ENCODE results near the gene DEFB110.

Gene DEFB110

DNA sequence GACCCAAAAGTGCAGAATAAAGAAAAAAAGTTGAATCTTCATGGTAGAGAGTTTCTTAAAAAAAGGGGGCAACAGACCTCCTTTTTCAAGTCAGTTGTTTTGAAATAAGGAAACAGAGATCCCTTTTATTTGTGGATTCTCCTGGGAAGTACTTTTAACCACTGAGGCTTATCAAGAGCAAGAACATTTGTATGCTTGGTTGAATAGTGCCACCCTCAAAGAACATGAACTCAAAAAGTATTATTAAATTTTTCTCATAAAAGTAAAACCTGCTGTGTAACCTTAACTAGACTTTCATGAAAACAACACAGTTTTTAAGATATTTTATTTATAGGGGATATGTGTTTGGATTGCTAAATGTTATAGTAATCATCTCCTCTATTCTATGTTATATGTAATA is at the start of gene DEFB110:
TSS of gene DEFB110 (minus strand) at position 101 of the 400 bp plus-strand sequence. CDS start at position 42, 59 bp downstream.
- no peak for DNase-seq

DNA sequence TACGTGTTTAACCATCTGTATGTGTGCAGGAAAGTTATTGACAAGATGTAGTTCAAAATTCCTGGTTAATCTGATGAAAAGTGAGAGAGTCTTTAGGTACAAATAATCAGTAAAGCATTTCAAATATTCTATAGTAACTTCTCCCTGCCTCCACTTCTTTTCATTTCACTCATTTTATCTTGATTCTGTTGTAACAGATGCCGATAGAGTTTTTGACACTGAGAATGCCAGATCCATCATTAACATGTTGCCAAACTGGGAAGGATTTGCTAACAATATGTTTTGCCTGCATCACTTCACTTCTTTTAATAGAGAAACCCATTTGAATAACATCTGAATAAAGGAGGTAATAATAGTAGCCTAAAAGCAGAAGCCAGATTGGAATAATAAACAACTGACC is 48.3 kb upstream of the DEFB110 start:
- no peak for DNase-seq

DNA sequence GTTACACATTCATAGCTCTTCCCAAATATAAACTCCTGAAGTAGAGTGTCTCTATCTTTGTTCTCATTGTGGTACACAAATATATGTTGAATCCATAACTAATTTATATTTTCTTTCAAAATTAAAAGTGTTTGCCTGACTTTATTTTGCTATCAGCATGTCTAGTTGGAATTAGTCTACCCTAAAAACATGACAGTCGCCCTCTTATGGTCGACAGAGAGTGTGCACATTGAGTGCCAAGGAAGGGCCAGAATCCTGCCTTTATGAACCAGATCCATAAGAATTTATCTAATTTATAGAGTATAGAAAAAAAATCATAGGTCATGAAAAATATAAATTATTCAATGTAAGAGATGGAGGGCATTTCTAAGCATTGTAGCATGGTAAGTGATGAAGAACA is 40.3 kb upstream of the DEFB110 start:
- no peak for DNase-seq

DNA sequence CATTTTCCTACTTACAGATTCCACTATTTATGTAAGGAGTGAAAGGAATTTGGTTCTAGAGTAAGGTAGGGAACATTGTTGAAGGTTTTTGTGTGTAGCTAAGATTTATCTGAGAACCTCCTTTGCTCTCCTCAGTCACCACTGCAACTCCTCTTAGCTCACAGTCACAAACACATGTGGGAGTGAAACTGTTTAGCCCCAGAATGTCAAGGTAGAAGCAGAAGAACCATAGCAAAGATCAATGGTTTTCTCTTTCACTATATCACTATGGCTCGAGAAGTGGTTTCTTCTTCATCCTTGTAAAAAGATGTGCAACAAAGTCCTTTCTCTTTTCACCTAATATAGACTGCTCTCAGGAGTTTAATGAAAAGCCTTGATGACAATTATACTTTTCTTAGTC is 34.4 kb upstream of the DEFB110 start:
- DNase-seq, result no peak

DNA sequence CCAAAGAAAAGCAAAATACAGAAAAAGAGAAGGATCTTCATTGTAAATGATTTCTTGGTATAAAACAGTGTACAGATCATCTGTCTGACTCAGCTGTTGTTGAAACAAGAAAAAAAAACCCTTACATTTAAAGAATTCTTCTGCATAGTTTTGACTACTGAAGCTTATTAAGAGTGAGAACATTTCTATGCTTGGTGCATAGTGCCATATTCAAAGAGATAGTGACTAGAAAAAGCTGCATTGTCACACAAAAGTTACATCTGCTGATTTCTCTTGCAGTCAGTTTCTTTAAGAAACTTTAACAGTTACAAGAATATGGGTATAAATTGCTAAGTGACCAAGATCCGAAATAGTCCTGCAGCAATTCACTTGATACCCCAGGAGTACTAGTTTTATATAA is 28.0 kb upstream of the DEFB110 start, which contains the start of gene DEFB112:
TSS of gene DEFB112 (minus strand) at position 101 of the 400 bp plus-strand sequence. CDS start at position 41, 60 bp downstream.
- DNase-seq, result no peak

DNA sequence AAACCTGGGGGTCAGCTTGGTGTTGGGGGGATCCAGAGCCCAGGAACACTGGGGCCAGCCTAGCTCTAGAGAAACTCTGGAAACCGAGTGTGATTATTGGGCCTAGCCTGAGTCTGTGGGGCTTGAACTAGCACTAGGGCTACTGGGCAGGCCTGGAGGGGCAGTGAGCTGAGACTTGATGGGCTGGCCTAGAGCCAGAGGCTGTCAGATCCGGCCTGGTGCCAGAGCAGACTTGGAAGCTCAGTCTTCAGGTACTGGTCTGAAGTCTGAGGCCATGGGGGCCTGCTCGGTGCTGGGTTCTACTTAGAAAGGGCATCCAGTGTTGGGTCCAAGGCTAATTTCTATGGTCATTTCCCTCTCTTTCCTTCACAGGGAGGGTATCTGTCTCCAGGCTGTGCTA is 25.2 kb upstream of the DEFB110 start:
- DNase-seq, result no peak

DNA sequence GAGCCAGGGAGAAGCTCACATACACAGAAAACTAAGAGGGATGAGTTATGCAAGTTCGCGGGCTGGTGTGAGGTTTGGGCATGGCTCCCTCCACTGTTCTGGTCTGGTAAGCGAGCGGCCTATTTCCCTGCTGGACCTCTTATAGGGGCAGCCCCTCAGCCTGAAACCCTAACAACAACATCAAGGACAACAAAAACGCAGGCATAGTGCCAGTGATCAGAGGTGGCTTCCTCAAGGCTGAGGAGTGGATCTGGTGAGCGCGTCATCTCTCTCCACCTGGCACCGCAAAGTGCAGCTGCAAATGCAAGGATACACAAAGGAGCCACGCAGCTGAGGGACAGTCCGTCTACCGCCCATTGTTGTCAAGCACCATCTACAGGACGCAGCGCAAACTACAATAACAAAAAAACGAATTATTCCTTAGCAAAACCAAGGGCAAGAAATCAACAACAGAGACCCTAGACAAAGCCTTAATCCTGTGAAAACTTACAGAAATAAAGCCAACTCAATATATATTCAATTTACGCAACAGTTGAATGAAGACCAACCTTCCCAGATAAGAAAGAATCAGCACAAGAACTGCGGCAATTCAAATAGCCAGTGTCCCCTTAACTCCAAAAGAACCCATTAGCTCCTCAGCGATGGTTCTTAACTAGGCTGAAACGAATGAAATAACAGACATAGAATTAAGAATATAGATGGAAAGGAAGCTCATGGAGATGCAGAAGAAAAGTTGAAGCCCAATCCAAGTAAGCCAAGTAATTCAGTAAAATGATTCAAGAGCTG is 9.2 kb upstream of the DEFB110 start:
- DNase-seq, result peak; percentile 33

DNA sequence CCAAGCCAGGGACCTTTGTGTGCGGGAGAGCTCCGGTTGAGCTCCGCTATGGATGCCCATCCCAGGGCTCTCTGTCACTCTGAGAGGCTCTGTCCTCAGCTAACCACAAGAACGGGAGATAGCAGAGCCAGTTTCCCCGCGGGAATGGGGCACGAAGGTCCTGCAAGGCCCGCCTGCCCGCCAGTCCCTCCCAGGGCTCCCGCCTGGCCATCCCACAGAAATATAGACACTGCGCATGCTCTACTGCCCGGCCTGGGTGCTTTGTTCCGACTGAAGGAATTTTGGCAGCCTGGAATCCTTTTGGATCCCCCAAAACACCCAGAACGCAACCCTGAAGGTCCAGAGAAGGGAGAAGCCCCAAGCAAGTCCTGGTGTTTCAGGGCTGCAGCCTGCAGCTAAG is 8.6 kb upstream of the DEFB110 start:
- no peak for DNase-seq

DNA sequence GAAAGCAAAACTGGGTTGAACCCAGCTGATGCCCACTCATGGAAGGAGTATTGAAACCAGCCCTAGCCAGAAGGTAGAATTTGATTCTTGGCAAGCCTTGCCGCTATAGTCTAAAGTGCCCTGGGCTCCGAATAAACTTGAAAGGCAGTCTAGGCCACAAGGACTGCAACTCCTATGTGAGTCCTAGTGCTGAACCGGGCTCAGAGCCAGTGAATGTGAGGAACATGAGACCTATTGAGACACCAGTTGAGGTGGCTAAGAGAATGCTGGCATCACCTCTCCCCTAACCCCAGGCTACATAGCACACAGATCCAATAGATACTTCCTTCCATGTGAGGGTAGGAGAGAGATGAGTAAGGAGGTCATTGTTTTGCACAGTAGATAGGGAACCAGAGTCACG is 3.5 kb upstream of the DEFB110 start:
- no peak for DNase-seq

DNA sequence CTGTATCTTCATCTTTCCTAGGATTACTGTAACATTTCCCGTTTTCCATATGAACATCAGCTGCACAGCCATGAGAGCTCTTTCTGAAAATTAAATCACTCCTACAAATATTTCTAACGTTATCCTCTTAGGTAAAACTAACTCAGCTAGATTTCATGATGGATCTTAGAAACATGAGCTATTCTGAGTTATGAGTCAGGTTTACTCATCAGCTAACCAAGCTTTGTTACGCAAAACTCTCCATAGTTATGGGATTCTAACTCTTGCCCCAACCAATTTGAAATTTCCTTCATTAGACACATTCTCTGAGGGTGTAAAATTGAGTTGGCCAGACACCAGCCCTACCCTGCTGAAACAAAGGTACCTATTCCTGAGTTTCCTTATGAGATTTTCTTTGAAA is 14.0 kb downstream of the DEFB110 start:
- DNase-seq, result no peak

DNA sequence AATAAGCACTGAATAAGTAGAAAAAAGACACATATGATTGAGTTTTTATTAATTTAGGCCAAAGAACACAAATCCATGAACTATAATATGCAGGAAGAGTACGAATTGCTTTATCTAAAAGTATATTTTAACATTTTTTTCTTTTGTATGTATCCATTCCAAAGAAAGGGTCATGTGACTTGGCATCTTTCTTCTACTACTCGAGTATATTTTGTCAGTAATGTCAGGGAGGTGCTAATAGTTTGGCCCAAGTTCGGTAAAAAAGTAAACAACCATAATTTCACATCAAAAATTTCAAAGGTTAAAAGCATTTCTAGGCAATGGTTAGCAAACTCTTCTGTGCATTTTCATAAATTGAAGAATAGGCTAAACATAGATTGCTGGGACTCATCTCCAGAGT is 18.7 kb downstream of the DEFB110 start:
- no peak for DNase-seq

DNA sequence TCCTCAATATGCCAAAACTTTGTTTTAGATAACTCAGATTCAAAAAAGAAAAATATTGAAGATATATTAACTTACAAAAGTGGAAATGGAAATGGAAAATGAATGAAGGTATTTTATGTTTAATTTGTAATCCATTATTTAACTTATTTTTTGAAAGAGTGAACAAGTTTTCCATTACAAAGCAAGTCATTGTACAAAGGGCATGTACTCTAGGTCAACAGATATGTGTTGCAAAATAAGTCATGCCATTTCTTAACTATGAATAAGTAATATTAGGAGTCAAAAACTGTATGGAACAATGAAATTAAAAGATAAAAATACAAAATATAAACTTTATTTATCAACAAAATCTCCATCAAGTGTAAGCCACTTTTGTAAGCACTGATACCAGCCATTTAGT is 26.5 kb downstream of the DEFB110 start:
- no peak for DNase-seq

DNA sequence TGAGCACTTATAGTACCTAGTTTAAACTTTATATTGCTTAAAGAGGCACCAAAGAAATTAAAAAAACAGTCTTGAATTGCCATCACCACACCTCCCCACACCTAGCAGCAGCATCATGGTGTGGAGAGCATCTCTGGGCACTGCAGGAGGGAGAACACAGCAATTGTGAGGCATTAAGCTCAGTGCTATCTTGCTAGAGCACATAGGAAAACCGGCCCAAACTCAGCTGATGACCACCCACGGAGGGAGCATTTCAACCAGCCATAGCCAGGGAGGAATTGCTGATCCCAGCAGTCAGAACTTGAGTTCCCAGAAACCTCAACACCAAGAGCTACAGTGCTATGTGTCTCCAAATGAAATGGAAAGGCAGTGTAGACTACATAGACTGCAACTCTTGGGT is 32.9 kb downstream of the DEFB110 start:
- no peak for DNase-seq

DNA sequence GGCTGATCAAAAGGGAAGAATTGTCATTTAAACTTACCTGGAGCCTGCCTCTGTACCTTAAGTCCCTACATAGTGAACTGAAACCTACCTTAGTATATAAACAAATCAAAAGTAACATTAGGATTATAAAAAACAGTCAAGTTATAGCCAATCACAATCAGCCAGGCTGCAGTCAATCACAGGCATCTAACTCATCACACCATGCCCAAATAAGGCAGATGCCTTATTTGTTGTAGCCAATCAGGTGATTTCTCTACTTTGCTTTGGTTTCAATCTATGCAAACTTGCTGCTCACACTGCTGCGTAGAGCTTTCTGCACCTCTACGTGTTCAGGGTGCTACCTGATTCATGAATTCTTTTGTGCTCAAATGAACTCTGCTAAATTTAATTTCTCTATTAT is 34.0 kb downstream of the DEFB110 start:
- no peak for DNase-seq

DNA sequence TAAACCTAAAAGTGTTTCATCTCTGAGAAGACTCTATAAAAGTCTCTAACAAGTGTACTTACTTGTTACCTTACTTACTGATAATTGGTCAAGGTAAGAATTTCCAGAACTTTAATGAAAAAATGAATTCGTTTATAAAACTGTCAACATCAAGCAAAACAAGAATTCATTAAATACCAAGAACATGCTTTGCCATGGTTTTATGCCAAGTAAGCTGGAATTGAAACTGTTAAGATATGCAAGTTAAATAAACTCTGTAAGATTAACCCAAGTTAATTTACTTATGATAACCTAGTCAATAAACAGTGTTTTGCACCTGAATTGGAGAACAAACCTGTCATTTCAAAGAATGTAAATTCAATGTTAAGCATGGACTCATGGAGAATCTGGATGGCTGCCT is 35.2 kb downstream of the DEFB110 start:
- no peak for DNase-seq

DNA sequence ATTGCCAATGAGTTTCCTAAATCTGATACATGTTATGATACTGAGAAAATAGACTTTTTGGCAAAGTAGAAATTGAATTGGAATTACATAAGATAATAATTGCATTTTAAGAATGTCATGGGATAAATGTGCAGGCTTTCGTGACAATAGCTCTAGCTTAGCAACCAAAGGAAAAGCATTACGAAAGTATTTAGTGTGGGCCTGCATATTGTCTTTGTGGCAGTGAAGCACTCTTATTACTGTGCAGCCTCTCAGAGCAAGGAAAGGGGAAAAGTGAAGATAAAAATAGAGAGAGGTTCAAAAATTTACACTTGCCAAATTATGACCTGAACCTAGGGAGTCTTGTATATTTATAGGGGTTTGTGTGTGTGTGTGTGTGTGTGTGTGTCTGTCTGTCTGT is 39.7 kb downstream of the DEFB110 start:
- no peak for DNase-seq

DNA sequence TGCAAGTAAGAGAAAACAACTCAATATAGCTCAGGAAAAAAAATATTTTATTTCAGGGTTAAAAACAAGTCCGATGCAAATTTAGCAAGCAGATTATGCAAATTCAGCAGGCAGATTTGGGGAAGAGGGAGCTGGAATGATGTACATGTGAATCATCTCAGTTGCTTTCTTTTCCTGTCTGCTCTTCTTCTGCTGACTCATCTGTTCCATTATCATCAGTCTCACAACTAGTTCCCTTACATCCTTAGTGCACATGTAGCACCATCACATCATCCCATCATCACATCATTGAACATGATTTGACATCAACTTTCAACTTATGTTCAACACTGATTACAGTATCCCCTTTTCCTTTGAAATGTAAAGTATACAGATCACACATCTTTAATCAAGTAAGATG is 40.9 kb downstream of the DEFB110 start:
- DNase-seq, result no peak

DNA sequence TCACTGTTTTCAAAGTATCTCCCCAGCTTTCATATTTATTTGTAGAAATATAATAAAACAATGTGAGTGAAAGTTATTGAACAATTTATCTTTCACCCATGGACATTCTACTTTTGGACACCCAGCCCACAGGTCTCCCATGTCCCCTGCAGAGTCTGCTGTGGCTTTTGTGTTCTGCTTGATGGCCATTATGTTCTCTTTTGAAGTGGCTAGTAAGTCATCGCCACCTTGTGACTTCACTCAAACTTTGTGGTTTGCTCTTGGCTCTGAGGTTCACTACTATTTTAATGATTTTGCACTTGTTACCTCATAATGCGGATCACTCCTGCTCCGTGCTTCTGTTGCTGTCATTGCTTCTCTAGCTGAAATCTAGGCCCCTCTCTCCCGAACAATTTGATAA is 42.2 kb downstream of the DEFB110 start:
- DNase-seq, result no peak

DNA sequence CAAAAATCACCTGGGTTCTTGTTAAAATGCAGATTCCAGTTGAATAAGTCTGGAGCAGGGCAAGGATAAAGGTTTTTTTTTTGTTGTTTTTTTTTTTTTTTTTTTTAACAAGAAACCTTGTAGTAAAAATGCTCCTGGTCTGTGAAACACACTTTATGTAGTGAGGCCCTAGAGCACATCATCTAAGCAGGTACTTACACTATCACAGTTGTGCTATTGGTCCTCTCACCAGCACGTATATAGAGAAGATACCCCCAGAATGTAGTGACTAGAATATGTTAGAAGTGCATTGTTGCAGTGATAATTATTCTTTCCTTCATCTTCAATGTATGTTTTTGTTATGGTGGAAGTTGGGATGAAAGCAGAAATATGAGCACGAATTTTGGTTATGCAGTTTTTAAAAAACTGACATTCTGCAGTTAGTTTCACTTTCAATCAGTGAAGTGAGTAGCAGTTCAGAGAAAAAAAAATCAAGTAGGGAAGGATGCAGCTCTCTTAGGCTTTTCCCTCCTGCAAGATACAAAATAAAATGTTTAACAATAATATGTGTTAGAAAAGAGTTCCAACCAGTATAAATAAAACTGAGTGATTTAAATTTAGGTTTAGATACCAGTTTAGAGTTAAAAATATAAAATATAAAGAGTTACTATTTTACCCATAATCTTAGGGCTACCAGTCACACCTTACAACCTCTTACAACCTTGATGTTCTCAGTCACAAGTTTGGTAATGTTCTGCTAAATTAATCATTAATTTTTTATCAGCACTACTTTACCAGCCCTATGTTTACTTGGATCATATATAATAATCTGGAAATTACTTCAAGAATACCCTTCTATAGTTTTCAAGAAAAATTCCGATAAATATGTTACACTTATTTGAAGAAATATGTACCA is 43.2 kb downstream of the DEFB110 start:
- DNase-seq, result no peak

DNA sequence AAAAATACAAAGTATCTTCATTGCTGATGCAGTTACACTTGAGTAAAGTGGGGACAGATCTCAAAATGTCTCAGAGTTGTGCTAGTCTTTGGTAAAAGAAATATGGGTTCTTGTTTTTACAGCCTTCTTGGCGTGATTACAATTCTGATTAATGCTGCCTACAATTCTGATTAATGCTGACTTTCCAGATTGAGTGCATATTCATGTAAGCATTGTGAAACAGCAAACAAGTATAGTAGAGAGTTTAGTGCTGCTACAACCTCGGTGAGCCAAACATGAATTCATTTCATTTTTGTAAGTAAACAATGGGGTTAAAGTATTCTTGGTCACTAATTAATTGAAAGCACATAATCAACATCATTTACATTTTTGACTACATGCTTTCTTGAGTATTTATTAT is 52.2 kb downstream of the DEFB110 start, which contains the start of gene DEFB113:
TSS of gene DEFB113 (minus strand) at position 21 of the 400 bp plus-strand sequence. CDS start at position 21, 0 bp downstream.
- no peak for DNase-seq

Data from NCI-H1436 treated with DMSO at 0.1 percent for 48 hours (cell line).